HEK293T (cell line): Measurements from ENCODE around the gene ATP8A1.

Experiments used
- CTBP1 ChIP-seq: fragments of 450-650 bp; IDR thresholded peaks from 2 replicates; pipeline ENCODE4 v1.6.1; 2016; ENCODE audit warnings: borderline replicate concordance
- FOXA1 ChIP-seq: fragments of 450-650 bp; IDR thresholded peaks from 2 replicates; pipeline ENCODE4 v1.6.1; 2016; ENCODE audit warnings: mild to moderate bottlenecking
- FOXK2 ChIP-seq: fragments of 450-650 bp; IDR thresholded peaks from 2 replicates; pipeline ENCODE4 v1.6.1; 2016; ENCODE audit warnings: mild to moderate bottlenecking
- HDGF ChIP-seq: fragments of 450-650 bp; IDR thresholded peaks from 2 replicates; pipeline ENCODE4 v1.6.1; 2017; ENCODE audit warnings: antibody characterized with exemption, borderline replicate concordance
- L3MBTL2 ChIP-seq: fragments of 450-650 bp; conservative IDR thresholded peaks from 2 replicates; pipeline ENCODE4 v1.6.1; 2016; ENCODE audit warnings: mild to moderate bottlenecking
- SP1 ChIP-seq: fragments of 450-650 bp; IDR thresholded peaks from 2 replicates; pipeline ENCODE4 v1.6.1; 2017
- TARDBP ChIP-seq: fragments of 450-650 bp; IDR thresholded peaks from 2 replicates; pipeline ENCODE4 v1.6.1; 2016
- ZNF384 ChIP-seq: fragments of 450-650 bp; IDR thresholded peaks from 2 replicates; pipeline ENCODE4 v1.6.1; 2016

DNA sequence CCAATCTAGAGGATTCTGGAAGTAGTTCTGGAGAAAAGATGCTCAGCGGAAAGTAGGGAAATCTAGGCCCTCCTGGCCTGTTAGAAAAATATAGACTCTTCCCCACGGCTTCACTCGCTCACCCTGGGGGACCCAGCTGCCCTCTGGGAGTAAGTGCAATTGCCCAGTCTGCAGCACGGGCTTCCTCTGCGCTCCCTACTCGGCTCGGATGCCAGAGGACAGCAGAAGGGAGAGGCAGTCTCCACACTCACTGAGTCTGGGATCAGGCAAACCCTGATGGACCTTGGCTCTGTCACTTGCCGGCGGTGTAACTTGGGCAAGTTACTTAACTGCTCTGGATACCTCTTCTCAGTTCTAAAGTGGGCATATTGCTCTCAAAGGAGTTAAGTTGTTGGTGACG lies 257.5 kb downstream of the ATP8A1 start:
- no peak for TF ChIP-seq ZNF384
- TF ChIP-seq FOXK2, result no peak
- TF ChIP-seq FOXA1, result no peak
- no peak for TF ChIP-seq L3MBTL2
- no peak for TF ChIP-seq CTBP1
- no peak for TF ChIP-seq HDGF
- TF ChIP-seq SP1, result no peak
- TF ChIP-seq TARDBP, result no peak
